Naive thymus-derived CD8-positive, alpha-beta T cell (primary cell): ENCODE data around the gene C10orf95. TPM values are rescaled to one million over a fixed set of nuclear protein-coding genes. Genes with fewer than 3 reads are reported as not detected.
"Not testable (repeated sequence)": the region's sequence is repeated elsewhere in the genome, so short reads cannot be mapped to it uniquely, and the experiment has no call there.

Experiments used
- ATAC-seq, 2 donors: fragments of 150-1000 bp; cut with Tn5 transposase in 1 of 2; sonication (Bioruptor Pico), chemical (Tn5 transposase) in 1 of 2; 1 replicate in 1 of 2; 2 replicates in 1 of 2; pipeline ENCODE4 v1.10.0; 2021; ENCODE audit warnings: mild to moderate bottlenecking in 2 of 2, moderate library complexity in 2 of 2
- POLR2A ChIA-PET: fragments of 350-600 bp; sonication (Branson Sonifier 250); formaldehyde crosslinking; loops from one replicate; lab custom pipeline; 2021; ENCODE audit warnings: antibody characterized with exemption; lab: Charles Lee
- DNase-seq, 10 donors: peaks; one replicate each; pipeline versions ENCODE4 v3.0.0 to v3.0.0-alpha.2; 2020 to 2022
- H3K27ac Mint-ChIP-seq, 10 donors: one replicate each; pipeline ENCODE4 v1.8.0; 2020 to 2022; ENCODE audit warnings: mild to moderate bottlenecking in 10 of 10, mixed read lengths in 10 of 10, moderate library complexity in 4 of 10, inconsistent platforms in 1 of 10
- H3K27me3 Mint-ChIP-seq, 5 donors: one replicate each; pipeline ENCODE4 v1.8.0; 2021 to 2022; ENCODE audit warnings: mixed read lengths in 5 of 5
- H3K36me3 Mint-ChIP-seq, 3 donors: one replicate each; pipeline ENCODE4 v1.8.0; 2020 to 2022; ENCODE audit warnings: mixed read lengths in 3 of 3, mild to moderate bottlenecking in 2 of 3, inconsistent platforms in 1 of 3
- H3K4me1 Mint-ChIP-seq, 4 donors: one replicate each; pipeline ENCODE4 v1.8.0; 2021 to 2022; ENCODE audit warnings: mixed read lengths in 4 of 4
- H3K4me3 Mint-ChIP-seq, 10 donors: one replicate each; pipeline ENCODE4 v1.8.0; 2020 to 2022; ENCODE audit warnings: mild to moderate bottlenecking in 10 of 10, mixed read lengths in 10 of 10, moderate library complexity in 6 of 10, inconsistent platforms in 1 of 10
- H3K9me3 Mint-ChIP-seq, 9 donors: one replicate each; pipeline ENCODE4 v1.8.0; 2020 to 2022; ENCODE audit warnings: mixed read lengths in 9 of 9, mild to moderate bottlenecking in 3 of 9, inconsistent platforms in 1 of 9, moderate library complexity in 1 of 9
- polyA plus RNA-seq, 3 donors: library from polyadenylated mRNA; unstranded; fragments of 300-500 nt; fragmentation: Illumina TruSeq; gene quantifications; one replicate each; pipeline ENCODE4 v1.2.3, GENCODE V29; 2021
- total RNA-seq, 8 experiments: library from RNA in 2 of 8; stranded (reverse) in 2 of 8; gene quantifications; one replicate each; pipeline ENCODE4 v1.2.3 and lab custom pipeline; 2021 to 2026

The C10orf95 gene
- under 1 TPM; 0.52 to 0.73 TPM for total RNA-seq
- under 1 TPM; 0.68 to 0.97 (median 0.68) TPM for polyA plus RNA-seq
- 0 to 0.71 (median 0.46) reads per million in 6 experiments for total RNA-seq (lab: John Stamatoyannopoulos, UW)

GRCh38 chr10:102451105-102451969, at the start of gene C10orf95:
Gene C10orf95, minus strand, starts transcription at chr10:102451543. Its CDS starts 450 bp downstream, at chr10:102451093.
- Mint-ChIP-seq H3K9me3 (no peaks in the 10 kb centered on the region), H3K27ac (peak within 1 kb of the TSS; percentile 67 to 92 (median 86)), H3K4me3 (peak within 1 kb of the TSS; percentile 80 to 96 (median 88)), H3K4me1 (peaks cover 10 to 32% (median 28%) of the 10 kb centered on the region in 4 donors), H3K36me3 (peaks cover 0 to 22% (median 2%) of the 10 kb centered on the region in 3 donors), H3K27me3 (no peaks in the 10 kb centered on the region)
- POLR2A ChIA-PET = interaction anchor here (0.7 to 6.9 kb wide), 25 partner anchors 9 to 1421 kb away, joined by 3 to 184 read pairs (median 6); partner anchors contain the start of genes ACTR1A, CUEDC2, FBXL15 and GBF1
- ATAC-seq (no peak), DNase-seq (peak in 1 of 10 donors; percentile 9)

- DNase-seq, H3K9me3 Mint-ChIP-seq, H3K27ac Mint-ChIP-seq, ATAC-seq, H3K27me3 Mint-ChIP-seq: not testable (repeated sequence)
- peak overlapping the region in 1 of 10 donors; percentile 24 for H3K4me3 Mint-ChIP-seq
- POLR2A ChIA-PET = interaction anchor here (0.6 to 1.5 kb wide), 6 partner anchors 65 to 243 kb away, joined by 3 to 4 read pairs (median 4); partner anchors contain the start of genes CUEDC2 and WBP1L
- peaks cover 0 to 23% (median 0%) of the 10 kb centered on the region in 3 donors for H3K36me3 Mint-ChIP-seq
- peaks cover 18 to 44% (median 41%) of the 10 kb centered on the region in 4 donors for H3K4me1 Mint-ChIP-seq
These were observed 49.3 kb upstream of the C10orf95 start for GRCh38 chr10:102500686-102501085.

GRCh38 chr10:102499356-102499755, 48.0 kb upstream of the C10orf95 start:
- Mint-ChIP-seq H3K9me3 (no peaks in the 10 kb centered on the region), H3K27ac (peak overlapping the region in 2 of 10 donors; percentile 24 to 44), H3K4me3 (peak overlapping the region in 3 of 10 donors; percentile 8 to 28 (median 19)), H3K27me3 (no peaks in the 10 kb centered on the region), H3K36me3 (peaks cover 0 to 25% (median 0%) of the 10 kb centered on the region in 3 donors), H3K4me1 (peaks cover 9 to 34% (median 29%) of the 10 kb centered on the region in 4 donors)
- ATAC-seq (no peak), DNase-seq (no peak)
- POLR2A ChIA-PET = interaction anchor here (0.6 kb wide), 1 partner anchor 145 kb away, joined by 5 read pairs; no protein-coding TSS in a partner anchor

- peaks cover 12 to 51% (median 41%) of the 10 kb centered on the region in 4 donors for H3K4me1 Mint-ChIP-seq
- no peaks in the 10 kb centered on the region for H3K9me3 Mint-ChIP-seq
- DNase-seq = no peak
- H3K36me3 Mint-ChIP-seq = peaks cover 0 to 25% (median 0%) of the 10 kb centered on the region in 3 donors
- H3K27me3 Mint-ChIP-seq = no peaks in the 10 kb centered on the region
- POLR2A ChIA-PET = interaction anchor here (0.7 to 1.5 kb wide), 2 partner anchors 147 to 423 kb away, joined by 4 to 5 read pairs; partner anchors contain the start of gene TRIM8
- H3K27ac Mint-ChIP-seq = peak overlapping the region in 1 of 10 donors; percentile 59
- ATAC-seq = no peak
- peak overlapping the region in 1 of 10 donors; percentile 50 for H3K4me3 Mint-ChIP-seq
These were observed 46.2 kb upstream of the C10orf95 start for GRCh38 chr10:102497545-102497944.

- DNase-seq = no peak
- H3K36me3 Mint-ChIP-seq = peaks cover 0 to 38% (median 2%) of the 10 kb centered on the region in 3 donors
- no peak for ATAC-seq
- H3K27ac Mint-ChIP-seq = peak overlapping the region in 2 of 10 donors; percentile 11 to 61
- no peaks in the 10 kb centered on the region for H3K27me3 Mint-ChIP-seq
- H3K4me3 Mint-ChIP-seq = no peak overlapping the region
- POLR2A ChIA-PET = no interaction called here
- H3K4me1 Mint-ChIP-seq = peaks cover 12 to 47% (median 34%) of the 10 kb centered on the region in 4 donors
- no peaks in the 10 kb centered on the region for H3K9me3 Mint-ChIP-seq
These were observed 42.4 kb upstream of the C10orf95 start for GRCh38 chr10:102493771-102494170.

- no peak for DNase-seq
- ATAC-seq = no peak
- H3K36me3 Mint-ChIP-seq = peaks cover 0 to 40% (median 3%) of the 10 kb centered on the region in 3 donors
- no peaks in the 10 kb centered on the region for H3K9me3 Mint-ChIP-seq
- no peaks in the 10 kb centered on the region for H3K27me3 Mint-ChIP-seq
- POLR2A ChIA-PET = no interaction called here
- H3K4me1 Mint-ChIP-seq = peaks cover 11 to 41% (median 27%) of the 10 kb centered on the region in 4 donors
- H3K4me3 Mint-ChIP-seq = no peak overlapping the region
- H3K27ac Mint-ChIP-seq = peak overlapping the region in 2 of 10 donors; percentile 64 to 68
These were observed 41.6 kb upstream of the C10orf95 start for GRCh38 chr10:102492983-102493382.

GRCh38 chr10:102492344-102492939, 41.1 kb upstream of the C10orf95 start:
- DNase-seq = no peak
- peaks cover 9 to 36% (median 21%) of the 10 kb centered on the region in 4 donors for H3K4me1 Mint-ChIP-seq
- POLR2A ChIA-PET = interaction anchor here (0.7 kb wide), 1 partner anchor 30 kb away, joined by 3 read pairs; no protein-coding TSS in a partner anchor
- H3K36me3 Mint-ChIP-seq = peaks cover 0 to 40% (median 6%) of the 10 kb centered on the region in 3 donors
- no peaks in the 10 kb centered on the region for H3K9me3 Mint-ChIP-seq
- H3K27ac Mint-ChIP-seq = peak overlapping the region in 3 of 10 donors; percentile 60 to 68 (median 64)
- no peak overlapping the region for H3K4me3 Mint-ChIP-seq
- H3K27me3 Mint-ChIP-seq = no peaks in the 10 kb centered on the region
- no peak for ATAC-seq

- Mint-ChIP-seq H3K4me1 (peaks cover 9 to 29% (median 18%) of the 10 kb centered on the region in 4 donors), H3K4me3 (no peak overlapping the region), H3K36me3 (peaks cover 0 to 53% (median 6%) of the 10 kb centered on the region in 3 donors), H3K27ac (peak overlapping the region in 2 of 10 donors; percentile 14 to 60), H3K27me3 (no peaks in the 10 kb centered on the region), H3K9me3 (no peaks in the 10 kb centered on the region)
- POLR2A ChIA-PET = no interaction called here
- DNase-seq = no peak
- no peak for ATAC-seq
These were observed 39.8 kb upstream of the C10orf95 start for GRCh38 chr10:102491136-102491535.

GRCh38 chr10:102485093-102485784, 33.9 kb upstream of the C10orf95 start:
- H3K9me3 Mint-ChIP-seq = no peaks in the 10 kb centered on the region
- ATAC-seq (no peak), DNase-seq (no peak)
- H3K4me3 Mint-ChIP-seq = no peak overlapping the region
- H3K36me3 Mint-ChIP-seq = peaks cover 0 to 93% (median 14%) of the 10 kb centered on the region in 3 donors
- POLR2A ChIA-PET = interaction anchor here (0.6 to 1.2 kb wide), 2 partner anchors 13 to 280 kb away, joined by 3 to 4 read pairs; no protein-coding TSS in a partner anchor
- no peaks in the 10 kb centered on the region for H3K27me3 Mint-ChIP-seq
- H3K4me1 Mint-ChIP-seq = no peaks in the 10 kb centered on the region
- peak overlapping the region in 1 of 10 donors; percentile 69 for H3K27ac Mint-ChIP-seq

- Mint-ChIP-seq H3K27ac (no peak overlapping the region), H3K4me1 (peaks cover 1 to 3% (median 2%) of the 10 kb centered on the region in 4 donors), H3K9me3 (no peaks in the 10 kb centered on the region), H3K36me3 (peaks cover 0 to 89% (median 12%) of the 10 kb centered on the region in 3 donors), H3K27me3 (no peaks in the 10 kb centered on the region), H3K4me3 (no peak overlapping the region)
- ATAC-seq = no peak
- POLR2A ChIA-PET = interaction anchor here (0.7 to 3.3 kb wide), 2 partner anchors 10 to 98 kb away, joined by 3 to 12 read pairs; no protein-coding TSS in a partner anchor
- DNase-seq = no peak
These were observed 32.7 kb upstream of the C10orf95 start for GRCh38 chr10:102484021-102484420.

GRCh38 chr10:102480396-102480795, 29.1 kb upstream of the C10orf95 start:
- H3K36me3 Mint-ChIP-seq = peaks cover 0 to 53% (median 5%) of the 10 kb centered on the region in 3 donors
- ATAC-seq (no peak), DNase-seq (no peak)
- H3K27ac Mint-ChIP-seq = peak overlapping the region in 3 of 10 donors; percentile 15 to 63 (median 46)
- POLR2A ChIA-PET = interaction anchor here (2.9 to 3.1 kb wide), 2 partner anchors 30 to 86 kb away, joined by 18 to 19 read pairs; partner anchors contain the start of gene C10orf95
- no peaks in the 10 kb centered on the region for H3K9me3 Mint-ChIP-seq
- H3K27me3 Mint-ChIP-seq = no peaks in the 10 kb centered on the region
- peaks cover 10 to 28% (median 19%) of the 10 kb centered on the region in 4 donors for H3K4me1 Mint-ChIP-seq
- peak overlapping the region in 1 of 10 donors; percentile 47 for H3K4me3 Mint-ChIP-seq
